Keratinocyte (primary cell): Measurements from ENCODE around the gene SUSD5.

ENCODE experiments used
- CTCF ChIP-seq, 3 experiments: IDR thresholded peaks in 1 of 3; conservative IDR thresholded peaks in 1 of 3; optimal IDR thresholded peaks in 1 of 3; 2 replicates in 2 of 3; 3 replicates in 1 of 3; pipeline versions ENCODE3 to v1.5.1; 2011; ENCODE audit warnings: low read length in 3 of 3, mild to moderate bottlenecking in 3 of 3, moderate library complexity in 2 of 3, control low read depth in 1 of 3, inconsistent platforms in 1 of 3; ENCODE audit not compliant: insufficient read depth in 2 of 3; ENCODE audit errors: extremely low read depth in 1 of 3
- EZH2 ChIP-seq: IDR thresholded peaks from one replicate; pipeline ENCODE4 v1.6.1; 2012; ENCODE audit warnings: inconsistent platforms, mild to moderate bottlenecking, low read length, moderate library complexity

DNA sequence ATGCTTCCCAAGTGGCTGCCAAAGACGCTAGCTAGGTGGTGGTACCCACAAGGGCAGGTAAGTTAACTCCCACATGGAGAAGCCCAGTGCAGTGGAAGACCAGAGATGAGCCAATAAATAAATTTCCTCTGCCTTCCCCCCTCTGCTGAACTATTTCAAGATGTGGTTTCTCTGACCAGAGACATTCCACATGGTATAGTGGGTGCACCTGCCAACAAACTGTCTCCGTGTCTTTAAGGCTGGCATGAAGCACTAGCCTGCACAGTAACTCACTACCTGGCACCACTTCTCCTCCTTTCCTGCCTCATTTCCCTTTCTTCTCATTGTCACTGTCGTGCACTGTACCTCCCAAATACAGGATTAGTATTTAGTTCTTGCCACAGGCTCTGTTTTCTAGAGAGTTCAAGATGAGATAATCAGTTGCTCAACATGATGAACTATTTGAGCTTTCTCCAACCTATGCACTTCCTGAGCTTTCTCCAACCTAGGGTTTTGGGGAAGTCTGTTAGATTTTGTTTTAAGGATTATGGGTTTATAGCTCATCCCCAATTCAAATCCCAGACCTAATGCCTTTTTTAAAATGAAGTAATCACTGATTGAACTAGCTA, 113.2 kb downstream of the SUSD5 start:
- TF ChIP-seq CTCF (optimal IDR thresholded peaks at IDR 0.05 in 1 of 3, IDR thresholded peaks at IDR 0.05 in 1 of 3, conservative IDR thresholded peaks at IDR 0.05 in 1 of 3; ENCODE audit: extremely low read depth in 1 of 3, insufficient read depth in 2 of 3, low read length in 3 of 3) = no peak
- TF ChIP-seq EZH2 = no peak
